ENCODE measurements around the gene NKG7. TPM values are rescaled to one million over a fixed set of nuclear protein-coding genes. Genes with fewer than 3 reads are reported as not detected.

Gene NKG7
- total RNA-seq, 1 experiment from 2014 or later, result not detected

DNA sequence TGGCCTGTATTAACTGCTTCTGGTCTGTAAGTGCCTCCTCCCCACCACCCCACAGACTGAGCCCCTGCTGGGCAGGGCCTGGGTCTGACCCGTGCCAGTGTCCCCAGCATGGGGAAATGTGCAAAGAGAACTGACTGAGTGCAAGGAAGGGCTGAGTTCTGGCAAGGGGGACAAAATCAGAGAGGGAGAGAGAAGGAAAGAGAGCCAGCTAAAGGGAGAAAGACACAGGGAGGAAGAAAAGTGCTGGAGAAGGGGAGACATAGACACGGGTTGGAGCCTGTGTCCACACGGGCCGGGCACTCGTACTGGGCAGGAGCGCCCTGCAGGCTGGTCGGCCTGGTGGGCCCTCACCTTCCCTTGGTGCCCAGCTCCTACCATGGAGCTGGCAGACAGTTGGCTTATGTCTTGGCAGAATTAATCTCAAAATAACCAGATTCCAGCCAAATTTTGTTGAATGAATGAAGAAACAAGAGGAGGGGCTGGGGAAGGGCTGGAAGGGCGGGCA, 1.2 kb downstream of the NKG7 start:
- ChIA-PET CTCF (no interaction called here), POLR2A (ENCODE audit: low non-redundant PET) (no interaction called here)
- TF ChIP-seq, protein P1, sequence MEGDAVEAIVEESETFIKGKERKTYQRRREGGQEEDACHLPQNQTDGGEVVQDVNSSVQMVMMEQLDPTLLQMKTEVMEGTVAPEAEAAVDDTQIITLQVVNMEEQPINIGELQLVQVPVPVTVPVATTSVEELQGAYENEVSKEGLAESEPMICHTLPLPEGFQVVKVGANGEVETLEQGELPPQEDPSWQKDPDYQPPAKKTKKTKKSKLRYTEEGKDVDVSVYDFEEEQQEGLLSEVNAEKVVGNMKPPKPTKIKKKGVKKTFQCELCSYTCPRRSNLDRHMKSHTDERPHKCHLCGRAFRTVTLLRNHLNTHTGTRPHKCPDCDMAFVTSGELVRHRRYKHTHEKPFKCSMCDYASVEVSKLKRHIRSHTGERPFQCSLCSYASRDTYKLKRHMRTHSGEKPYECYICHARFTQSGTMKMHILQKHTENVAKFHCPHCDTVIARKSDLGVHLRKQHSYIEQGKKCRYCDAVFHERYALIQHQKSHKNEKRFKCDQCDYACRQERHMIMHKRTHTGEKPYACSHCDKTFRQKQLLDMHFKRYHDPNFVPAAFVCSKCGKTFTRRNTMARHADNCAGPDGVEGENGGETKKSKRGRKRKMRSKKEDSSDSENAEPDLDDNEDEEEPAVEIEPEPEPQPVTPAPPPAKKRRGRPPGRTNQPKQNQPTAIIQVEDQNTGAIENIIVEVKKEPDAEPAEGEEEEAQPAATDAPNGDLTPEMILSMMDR (conservative IDR thresholded peaks at IDR 0.05; ENCODE audit: low read depth, low read length), result no peak
- no peak for TF ChIP-seq EZH2 (IDR thresholded peaks at IDR 0.05; ENCODE audit: borderline replicate concordance, low read depth, low read length, poor library complexity, severe bottlenecking)
- BruUV-seq (replicated peaks), result no TSS peak
- DNase-seq (ENCODE audit: low spot score), result no peak
- no peaks in the 10 kb centered on the region for H3K27me3 ChIP-seq (replicated peaks; ENCODE audit: insufficient read depth, low read depth, low read length, poor library complexity)
- H3K36me3 ChIP-seq (ENCODE audit: insufficient read depth, low read length, poor library complexity, severe bottlenecking), result no peaks in the 10 kb centered on the region
- H3K4me3 ChIP-seq (ENCODE audit: low read depth, low read length, poor library complexity, severe bottlenecking), result no peak overlapping the region
- H3K9me3 ChIP-seq (ENCODE audit: low read depth, low read length, poor library complexity, severe bottlenecking), result no peaks in the 10 kb centered on the region
- intact Hi-C loops (cut with micrococcal nuclease; ENCODE audit: unreplicated experiment), result no loop called here
- H3K4me1 ChIP-seq (ENCODE audit: insufficient read depth, low read length, poor library complexity, severe bottlenecking), result peaks cover 6% of the 10 kb centered on the region
- no peak overlapping the region for H3K27ac ChIP-seq (ENCODE audit: low read depth, low read length, poor library complexity, severe bottlenecking)

DNA sequence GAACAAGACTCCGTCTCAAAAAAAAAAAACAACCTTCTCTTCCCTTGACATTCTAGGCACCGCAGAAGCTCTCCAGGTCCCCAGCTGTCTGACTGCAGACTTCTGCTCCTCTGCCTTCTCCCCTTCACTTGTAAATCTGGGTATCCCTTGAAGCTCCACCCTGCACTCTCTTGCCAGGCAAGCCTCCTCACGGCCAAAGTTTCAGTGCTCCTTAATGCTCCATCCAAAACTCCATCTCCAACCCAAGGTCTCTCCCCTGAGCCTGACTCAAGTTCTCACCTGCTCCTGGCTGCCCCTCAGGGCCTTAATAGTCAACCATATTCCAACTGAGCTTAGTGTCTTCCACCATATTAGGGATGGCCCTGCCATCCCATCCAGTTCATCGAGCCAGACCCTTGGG, 2.2 kb downstream of the NKG7 start:
- TF ChIP-seq EZH2 (IDR thresholded peaks at IDR 0.05; ENCODE audit: borderline replicate concordance, low read depth, low read length, poor library complexity, severe bottlenecking), result no peak
- TF ChIP-seq, protein P1 (conservative IDR thresholded peaks at IDR 0.05; ENCODE audit: low read depth, low read length), result no peak
- Histone ChIP-seq H3K9me3 (ENCODE audit: low read depth, low read length, poor library complexity, severe bottlenecking) (no peaks in the 10 kb centered on the region), H3K4me1 (ENCODE audit: insufficient read depth, low read length, poor library complexity, severe bottlenecking) (peaks cover 7% of the 10 kb centered on the region), H3K4me3 (ENCODE audit: low read depth, low read length, poor library complexity, severe bottlenecking) (no peak overlapping the region), H3K36me3 (ENCODE audit: insufficient read depth, low read length, poor library complexity, severe bottlenecking) (no peaks in the 10 kb centered on the region), H3K27ac (ENCODE audit: low read depth, low read length, poor library complexity, severe bottlenecking) (no peak overlapping the region), H3K27me3 (replicated peaks; ENCODE audit: insufficient read depth, low read depth, low read length, poor library complexity) (no peaks in the 10 kb centered on the region)
- DNase-seq (ENCODE audit: low spot score), result no peak
- no TSS peak for BruUV-seq (replicated peaks)
- intact Hi-C loops (cut with micrococcal nuclease; ENCODE audit: unreplicated experiment), result no loop called here
- ChIA-PET POLR2A (ENCODE audit: low non-redundant PET) (no interaction called here), CTCF (no interaction called here)

DNA sequence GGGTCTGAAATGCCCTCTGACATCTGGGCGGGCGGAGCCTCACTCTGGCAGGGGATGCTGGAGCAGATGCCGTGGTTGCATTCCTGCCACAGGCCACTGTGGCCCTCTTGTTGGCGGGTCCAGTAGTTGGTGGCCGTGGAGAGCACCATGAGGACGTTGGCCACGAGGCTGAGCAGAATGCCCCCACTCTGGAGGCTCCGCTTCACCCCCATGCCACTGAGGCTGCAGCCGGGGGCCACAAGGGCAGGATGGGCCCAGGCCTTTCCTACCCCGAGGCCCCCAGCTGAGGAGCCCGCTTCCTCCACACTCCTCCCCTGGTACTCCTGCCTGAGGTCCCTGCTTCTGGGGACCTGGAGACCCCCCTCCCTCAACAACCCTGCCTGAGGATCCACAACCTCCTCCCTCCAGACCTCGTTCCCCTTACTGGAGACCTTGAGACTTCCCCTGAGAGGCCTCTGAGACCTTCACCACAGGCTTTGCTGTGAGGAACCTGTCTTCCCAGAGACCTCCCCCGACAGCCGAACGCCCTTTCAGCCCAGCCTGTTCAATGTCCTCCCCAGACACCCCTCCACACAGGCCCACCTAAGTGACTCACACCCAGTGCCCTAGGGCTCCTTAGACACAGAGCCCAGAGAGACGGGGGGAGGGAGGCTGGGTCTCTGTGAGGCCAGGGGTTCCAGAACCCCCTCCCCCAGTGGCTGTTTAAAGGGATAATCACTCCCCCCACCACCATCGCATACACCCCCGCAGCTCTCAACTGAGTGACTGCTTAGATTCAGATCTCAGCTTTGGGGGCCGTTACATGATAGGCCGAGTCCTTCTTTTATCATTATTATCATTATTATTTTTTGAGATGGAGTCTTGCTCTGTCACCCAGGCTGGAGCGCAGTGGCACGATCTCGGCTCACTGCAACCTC, 3.8 kb downstream of the NKG7 start, which contains the start of gene CLDND2:
TSS of gene CLDND2 (minus strand) at position 638 of the 917 bp plus-strand sequence. CDS start at position 212, 426 bp downstream.
- no peaks in the 10 kb centered on the region for H3K9me3 ChIP-seq (ENCODE audit: low read depth, low read length, poor library complexity, severe bottlenecking)
- ChIA-PET CTCF (interaction anchor here (0.6 kb wide), 1 partner anchor 670 kb away, joined by 3 read pairs; no protein-coding TSS in a partner anchor), POLR2A (ENCODE audit: low non-redundant PET) (no interaction called here)
- peak within 1 kb of the TSS; percentile 64 for H3K4me3 ChIP-seq (ENCODE audit: low read depth, low read length, poor library complexity, severe bottlenecking)
- BruUV-seq (replicated peaks), result no TSS peak
- peaks cover 9% of the 10 kb centered on the region for H3K4me1 ChIP-seq (ENCODE audit: insufficient read depth, low read length, poor library complexity, severe bottlenecking)
- H3K27me3 ChIP-seq (replicated peaks; ENCODE audit: insufficient read depth, low read depth, low read length, poor library complexity), result no peaks in the 10 kb centered on the region
- intact Hi-C loops (cut with micrococcal nuclease; ENCODE audit: unreplicated experiment), result no loop called here
- DNase-seq (ENCODE audit: low spot score), result no peak
- TF ChIP-seq, protein P1 (conservative IDR thresholded peaks at IDR 0.05; ENCODE audit: low read depth, low read length), result no peak
- TF ChIP-seq EZH2 (IDR thresholded peaks at IDR 0.05; ENCODE audit: borderline replicate concordance, low read depth, low read length, poor library complexity, severe bottlenecking), result no peak
- peak within 1 kb of the TSS; percentile 58 for H3K27ac ChIP-seq (ENCODE audit: low read depth, low read length, poor library complexity, severe bottlenecking)
- no peaks in the 10 kb centered on the region for H3K36me3 ChIP-seq (ENCODE audit: insufficient read depth, low read length, poor library complexity, severe bottlenecking)

Data from A673 (cell line).